Ishikawa (cell line): ENCODE results near the gene CACNA1C.

Source experiments
- CEBPB ChIP-seq: IDR thresholded peaks from 2 replicates; pipeline ENCODE4 v1.6.1; 2012
- CREB1 ChIP-seq: IDR thresholded peaks from 2 replicates; pipeline ENCODE4 v1.6.1; 2012; ENCODE audit warnings: low read depth
- EGR1 ChIP-seq: IDR thresholded peaks from 2 replicates; pipeline ENCODE4 v1.6.1; 2012
- EP300 ChIP-seq: IDR thresholded peaks from 2 replicates; pipeline ENCODE4 v1.6.1; 2012; ENCODE audit warnings: borderline replicate concordance
- FOXM1 ChIP-seq: IDR thresholded peaks from 2 replicates; pipeline ENCODE4 v1.6.1; 2012; ENCODE audit warnings: low read depth, borderline replicate concordance
- MAX ChIP-seq: IDR thresholded peaks from 2 replicates; pipeline ENCODE4 v1.6.1; 2012
- NFIC ChIP-seq: IDR thresholded peaks from 2 replicates; pipeline ENCODE4 v1.6.1; 2012
- RAD21 ChIP-seq: IDR thresholded peaks from 2 replicates; pipeline ENCODE4 v1.6.1; 2012; ENCODE audit warnings: low read depth
- REST ChIP-seq: IDR thresholded peaks from 2 replicates; pipeline ENCODE4 v1.6.1; 2012; ENCODE audit warnings: low read depth, mild to moderate bottlenecking
- TAF1 ChIP-seq: IDR thresholded peaks from 2 replicates; pipeline ENCODE4 v1.6.1; 2012; ENCODE audit warnings: low read depth, mild to moderate bottlenecking
- TCF12 ChIP-seq: IDR thresholded peaks from 2 replicates; pipeline ENCODE4 v1.6.1; 2012; ENCODE audit warnings: low read depth
- TEAD4 ChIP-seq: IDR thresholded peaks from 2 replicates; pipeline ENCODE4 v1.6.1; 2012
- USF1 ChIP-seq: IDR thresholded peaks from 2 replicates; pipeline ENCODE4 v1.6.1; 2012
- YY1 ChIP-seq: IDR thresholded peaks from 2 replicates; pipeline ENCODE4 v1.6.1; 2012; ENCODE audit warnings: low read depth
- ZBTB7A ChIP-seq: IDR thresholded peaks from 2 replicates; pipeline ENCODE4 v1.6.1; 2012; ENCODE audit warnings: low read depth

Gene CACNA1C

GRCh38 chr12:2300168-2300567, 247.4 kb downstream of the CACNA1C start:
- TF ChIP-seq TAF1 = no peak
- TF ChIP-seq TEAD4 = no peak
- TF ChIP-seq EP300 = no peak
- TF ChIP-seq REST = no peak
- TF ChIP-seq RAD21 = no peak

- TF ChIP-seq FOXM1 (no peak), MAX (no peak), EP300 (no peak), REST (no peak), TCF12 (no peak), ZBTB7A (no peak), EGR1 (no peak), USF1 (no peak), CREB1 (no peak), CEBPB (no peak), NFIC (no peak), TAF1 (no peak), RAD21 (no peak), YY1 (no peak), TEAD4 (no peak)
Measured at GRCh38 chr12:2300886-2301285, 248.1 kb downstream of the CACNA1C start.

GRCh38 chr12:2301531-2302461, 249.0 kb downstream of the CACNA1C start:
- TF ChIP-seq EP300 = no peak
- no peak for TF ChIP-seq TAF1
- TF ChIP-seq EGR1 = no peak
- no peak for TF ChIP-seq TCF12
- no peak for TF ChIP-seq REST
- TF ChIP-seq YY1 = no peak
- no peak for TF ChIP-seq ZBTB7A
- TF ChIP-seq USF1 = no peak
- TF ChIP-seq TEAD4 = no peak
- no peak for TF ChIP-seq CEBPB
- TF ChIP-seq CREB1 = no peak
- no peak for TF ChIP-seq NFIC
- no peak for TF ChIP-seq MAX
- TF ChIP-seq FOXM1 = no peak
- no peak for TF ChIP-seq RAD21
